AG10803 (cell line): Measurements from ENCODE around the gene FAM240B.

Source experiments
- DNase-seq: peaks from one replicate; pipeline ENCODE4 v3.0.0; 2010; ENCODE audit warnings: low read depth
- H3K4me3 ChIP-seq: 2 replicates; pipeline ENCODE4 v1.5.1; 2011; ENCODE audit warnings: mild to moderate bottlenecking, low read length, control low read depth
- TF ChIP-seq, protein P1 (sequence below): conservative IDR thresholded peaks from 2 replicates; pipeline ENCODE4 v1.5.1; 2011; ENCODE audit warnings: mild to moderate bottlenecking, low read length, control low read depth, inconsistent platforms

Gene FAM240B

DNA sequence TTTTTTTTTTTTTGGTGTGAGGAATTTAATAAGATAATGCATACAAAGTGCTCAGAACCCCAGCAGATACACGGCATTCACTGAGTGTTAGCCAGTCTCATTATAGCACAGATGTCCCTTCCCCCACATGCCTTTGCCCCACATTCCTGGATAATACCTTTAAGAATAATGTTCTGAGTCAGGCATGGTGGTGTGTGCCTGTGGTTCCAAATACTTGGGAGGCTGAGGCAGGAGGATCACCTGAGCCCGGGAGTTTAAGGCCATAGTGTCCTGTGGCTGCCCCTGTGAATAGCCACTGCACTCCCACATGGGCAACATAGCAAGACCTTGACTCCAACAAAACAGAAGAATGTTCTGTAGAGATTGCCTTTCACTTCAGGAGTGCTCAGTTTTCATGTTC, 75.3 kb downstream of the FAM240B start:
- no peak for DNase-seq
- H3K4me3 ChIP-seq, result no peak overlapping the region
- TF ChIP-seq, protein P1, sequence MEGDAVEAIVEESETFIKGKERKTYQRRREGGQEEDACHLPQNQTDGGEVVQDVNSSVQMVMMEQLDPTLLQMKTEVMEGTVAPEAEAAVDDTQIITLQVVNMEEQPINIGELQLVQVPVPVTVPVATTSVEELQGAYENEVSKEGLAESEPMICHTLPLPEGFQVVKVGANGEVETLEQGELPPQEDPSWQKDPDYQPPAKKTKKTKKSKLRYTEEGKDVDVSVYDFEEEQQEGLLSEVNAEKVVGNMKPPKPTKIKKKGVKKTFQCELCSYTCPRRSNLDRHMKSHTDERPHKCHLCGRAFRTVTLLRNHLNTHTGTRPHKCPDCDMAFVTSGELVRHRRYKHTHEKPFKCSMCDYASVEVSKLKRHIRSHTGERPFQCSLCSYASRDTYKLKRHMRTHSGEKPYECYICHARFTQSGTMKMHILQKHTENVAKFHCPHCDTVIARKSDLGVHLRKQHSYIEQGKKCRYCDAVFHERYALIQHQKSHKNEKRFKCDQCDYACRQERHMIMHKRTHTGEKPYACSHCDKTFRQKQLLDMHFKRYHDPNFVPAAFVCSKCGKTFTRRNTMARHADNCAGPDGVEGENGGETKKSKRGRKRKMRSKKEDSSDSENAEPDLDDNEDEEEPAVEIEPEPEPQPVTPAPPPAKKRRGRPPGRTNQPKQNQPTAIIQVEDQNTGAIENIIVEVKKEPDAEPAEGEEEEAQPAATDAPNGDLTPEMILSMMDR, result no peak
